Ovary (tissue), 9 donors: ENCODE measurements around the gene CEMIP. TPM values are rescaled to one million over a fixed set of nuclear protein-coding genes. Genes with fewer than 3 reads are reported as not detected.

Experiments
- DNase-seq, 5 donors: peaks; one replicate each; pipeline ENCODE4 v3.0.0-alpha.2; 2019 to 2020
- H3K27ac ChIP-seq, 2 donors: fragments of 200-600 bp; one replicate each; pipeline versions ENCODE4 v1.5.1 to v1.8.0; 2019 to 2022
- H3K27me3 ChIP-seq: fragments of 200-600 bp; one replicate; pipeline ENCODE4 v1.8.0; 2022
- H3K36me3 ChIP-seq: fragments of 200-600 bp; sonication (generic); one replicate; pipeline ENCODE4 v1.5.1; 2019
- H3K4me1 ChIP-seq: one replicate; pipeline ENCODE4 v1.8.1; 2013; ENCODE audit warnings: mild to moderate bottlenecking, moderate library complexity; ENCODE audit not compliant: insufficient read depth
- H3K4me3 ChIP-seq: fragments of 200-600 bp; sonication (generic); one replicate; pipeline ENCODE4 v1.5.1; 2017
- H3K9me3 ChIP-seq, 2 donors: fragments of 200-600 bp in 1 of 2; sonication (generic) in 1 of 2; one replicate each; pipeline versions ENCODE4 v1.5.1 to v1.8.1; 2013 to 2019; ENCODE audit warnings: mild to moderate bottlenecking in 1 of 2, moderate library complexity in 1 of 2
- EP300 ChIP-seq: sonication (generic); formaldehyde crosslinking; IDR thresholded peaks from one replicate; pipeline ENCODE4 v1.6.1; 2017; ENCODE audit warnings: antibody characterized with exemption
- POLR2A ChIP-seq: fragments of 450-650 bp; IDR thresholded peaks from one replicate; pipeline ENCODE4 v1.6.1; 2017; ENCODE audit warnings: antibody characterized with exemption, mild to moderate bottlenecking, moderate library complexity
- WGBS, 3 donors: extraction: QIAGEN DNeasy Blood & Tissue Kit in 1 of 3; methylation state at CpG; one replicate each; pipeline versions ENCODE4 v1.1.5 to v1.1.7; 2013 to 2017; 5-methylcytosine and 5-hydroxymethylcytosine counted together
- intact Hi-C, 4 donors: fragments of 100-400 bp; cut with DNase I; formaldehyde crosslinking; loops; one replicate each; pipeline versions ENCODE4 v1.11.0 to v1.15.1; 2022 to 2023
- polyA plus RNA-seq, 2 donors: library from polyadenylated mRNA; stranded (reverse); fragments of 200-250 nt in 1 of 2; fragments of 350-450 nt in 1 of 2; fragmentation: Illumina TruSeq in 1 of 2; extraction: RNeasy Lipid Tissue Mini Kit (QIAGEN cat#74804) in 1 of 2; gene quantifications; one replicate each; pipeline ENCODE4 v1.2.3, GENCODE V29; 2013 to 2014
- total RNA-seq, 7 donors: library from RNA; depleted of rRNA in 2 of 7; stranded (reverse); fragments of >200 nt in 2 of 7; fragmentation: NEBNext Ultra II Directional in 3 of 7; extraction: Animal tissue kit (Norgen Biotek cat#: 25700) in 3 of 7; gene quantifications; one replicate each; pipeline versions ENCODE4 v1.1.0 to v1.2.4, GENCODE V29; 2016 to 2023
- TF ChIP-seq, protein P1 (sequence below), 3 donors: fragments of 450-650 bp in 2 of 3; fragments of 200-600 bp in 1 of 3; IDR thresholded peaks; one replicate each; pipeline versions ENCODE4 v1.5.1 to v1.8.0; 2016 to 2022; ENCODE audit warnings: antibody characterized with exemption in 3 of 3, mild to moderate bottlenecking in 1 of 3
- donor health status: DM: no; HTN: no; CAD: no; lungs with moderate emphysema.
- donor health status: DM: no; HTN: no; CAD: no.
- donor health status: Bipolar disorder and iron deficiency.
- donor health status: DM: yes; HTN: yes; CAD: no.
- donor health status: DM: no; HTN: no; CAD: no.
- donor health status: DM: yes; HTN: yes; CAD: no.

The CEMIP gene
- total and polyA plus RNA-seq, 9 donors = 2.2 to 12.3 (median 4.7) TPM

DNA sequence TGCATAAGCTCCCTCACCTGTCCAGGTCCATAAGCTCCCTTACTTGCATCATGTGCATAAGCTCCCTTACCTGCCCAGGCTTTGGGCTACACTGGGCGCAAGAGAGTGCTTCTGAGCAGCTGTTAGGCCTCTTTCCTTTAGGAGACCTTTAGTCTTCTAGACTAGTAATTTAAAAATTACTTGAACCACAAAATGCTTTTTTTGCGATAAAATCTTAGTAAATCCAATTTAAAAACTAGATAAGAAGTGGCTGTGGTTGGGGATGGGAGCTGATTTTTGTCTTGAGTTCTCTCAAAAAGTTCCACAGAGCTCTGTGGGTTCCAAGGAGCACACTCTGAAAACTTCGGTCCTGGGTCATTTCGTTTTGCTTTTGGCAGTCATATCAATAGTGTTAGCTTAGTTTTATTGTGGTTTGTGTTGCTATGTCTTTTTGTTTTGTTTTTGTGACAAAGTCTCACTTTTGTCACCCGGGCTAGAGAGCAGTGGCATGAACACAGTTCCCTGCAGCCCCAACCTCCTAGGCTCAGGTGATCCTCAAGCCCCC, 6.7 kb downstream of the CEMIP start:
- TF ChIP-seq, protein P1, sequence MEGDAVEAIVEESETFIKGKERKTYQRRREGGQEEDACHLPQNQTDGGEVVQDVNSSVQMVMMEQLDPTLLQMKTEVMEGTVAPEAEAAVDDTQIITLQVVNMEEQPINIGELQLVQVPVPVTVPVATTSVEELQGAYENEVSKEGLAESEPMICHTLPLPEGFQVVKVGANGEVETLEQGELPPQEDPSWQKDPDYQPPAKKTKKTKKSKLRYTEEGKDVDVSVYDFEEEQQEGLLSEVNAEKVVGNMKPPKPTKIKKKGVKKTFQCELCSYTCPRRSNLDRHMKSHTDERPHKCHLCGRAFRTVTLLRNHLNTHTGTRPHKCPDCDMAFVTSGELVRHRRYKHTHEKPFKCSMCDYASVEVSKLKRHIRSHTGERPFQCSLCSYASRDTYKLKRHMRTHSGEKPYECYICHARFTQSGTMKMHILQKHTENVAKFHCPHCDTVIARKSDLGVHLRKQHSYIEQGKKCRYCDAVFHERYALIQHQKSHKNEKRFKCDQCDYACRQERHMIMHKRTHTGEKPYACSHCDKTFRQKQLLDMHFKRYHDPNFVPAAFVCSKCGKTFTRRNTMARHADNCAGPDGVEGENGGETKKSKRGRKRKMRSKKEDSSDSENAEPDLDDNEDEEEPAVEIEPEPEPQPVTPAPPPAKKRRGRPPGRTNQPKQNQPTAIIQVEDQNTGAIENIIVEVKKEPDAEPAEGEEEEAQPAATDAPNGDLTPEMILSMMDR (IDR thresholded peaks at IDR 0.05) = no peak
- no peak for TF ChIP-seq POLR2A
- no peak for TF ChIP-seq EP300
- Histone ChIP-seq H3K27me3 (no peaks in the 10 kb centered on the region), H3K4me3 (no peak overlapping the region), H3K4me1 (no peaks in the 10 kb centered on the region), H3K9me3 (no peaks in the 10 kb centered on the region), H3K27ac (no peak overlapping the region), H3K36me3 (no peaks in the 10 kb centered on the region)
- DNase-seq = no peak
- WGBS, 3 donors = 90 to 96% (median 92%) methylated on average over 5 of the region's 5 CpGs
- intact Hi-C loops = loop anchor here in 3 of 4 donors (2.0 to 10.0 kb wide), 4 partner anchors 41 to 331 kb away; no protein-coding TSS in a partner anchor

DNA sequence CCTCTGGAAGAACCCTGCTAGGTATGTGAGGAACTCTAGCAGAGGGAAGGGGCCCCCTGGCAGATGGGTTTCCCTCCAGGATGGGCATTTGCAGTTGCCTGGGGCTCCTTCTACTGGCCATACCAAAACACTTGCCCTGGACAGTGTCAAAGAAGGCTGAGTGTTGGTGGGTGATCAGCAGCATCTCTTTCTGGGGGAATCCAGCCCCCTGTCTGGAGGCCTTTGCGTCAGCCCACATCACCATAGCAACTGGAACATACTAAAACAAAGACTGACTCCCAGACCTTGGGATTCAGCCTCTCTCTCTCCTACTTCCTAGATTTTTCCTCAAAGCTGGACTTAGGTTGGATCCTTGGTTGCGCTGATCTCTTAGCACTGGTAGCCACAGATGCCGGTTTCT, 8.1 kb downstream of the CEMIP start:
- Histone ChIP-seq H3K27ac (no peak overlapping the region), H3K4me3 (no peak overlapping the region), H3K27me3 (no peaks in the 10 kb centered on the region), H3K9me3 (no peaks in the 10 kb centered on the region), H3K36me3 (no peaks in the 10 kb centered on the region), H3K4me1 (no peaks in the 10 kb centered on the region)
- WGBS, 3 donors = 88 to 90% (median 90%) methylated on average over 3 of the region's 3 CpGs
- DNase-seq = no peak
- intact Hi-C loops = loop anchor here in 2 of 4 donors (10.0 kb wide), 3 partner anchors 177 to 333 kb away; no protein-coding TSS in a partner anchor
- no peak for TF ChIP-seq POLR2A
- no peak for TF ChIP-seq EP300
- TF ChIP-seq, protein P1 (IDR thresholded peaks at IDR 0.05) = no peak

DNA sequence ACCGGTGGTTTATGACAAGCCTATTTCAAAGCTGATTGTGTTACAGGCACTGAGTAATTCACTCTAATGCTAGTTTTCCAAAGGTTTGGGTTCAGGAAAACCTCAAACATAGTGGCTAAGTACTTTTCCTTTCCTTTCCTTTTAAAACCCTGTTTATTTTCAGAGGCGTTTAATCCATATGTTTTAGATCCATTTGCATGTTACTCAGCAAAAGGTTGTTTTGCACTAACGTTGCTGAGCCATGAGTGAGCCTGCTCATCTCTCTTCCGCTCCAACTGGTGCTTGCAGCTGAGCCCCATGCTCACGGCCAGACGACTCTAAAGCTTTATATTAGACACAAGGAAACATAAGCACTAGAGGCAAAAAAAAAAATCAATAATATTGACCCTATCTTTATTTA, 9.4 kb downstream of the CEMIP start:
- WGBS, 3 donors = 67 to 75% (median 72%) methylated on average over 6 of the region's 6 CpGs
- TF ChIP-seq, protein P1 (IDR thresholded peaks at IDR 0.05) = no peak
- TF ChIP-seq POLR2A = no peak
- TF ChIP-seq EP300 = no peak

DNA sequence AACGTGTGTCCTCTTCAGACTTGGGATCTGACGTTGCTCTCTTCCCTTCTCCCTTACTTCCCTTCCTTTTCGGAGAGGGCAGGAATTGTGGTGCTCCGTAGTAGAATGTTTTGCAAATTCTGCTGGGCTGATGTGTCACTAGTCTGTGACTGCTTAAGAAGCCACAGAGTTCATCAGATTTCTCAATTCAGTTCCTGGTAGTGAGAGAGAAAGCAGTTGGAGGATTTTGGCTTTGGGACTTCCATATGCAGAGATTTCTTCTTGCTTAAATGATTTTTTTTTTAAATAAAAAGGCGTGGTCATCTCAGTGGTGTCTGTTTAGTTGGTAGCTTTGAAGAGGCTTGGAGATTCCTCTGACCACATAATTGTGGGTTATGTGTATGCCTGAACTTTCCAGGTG, 10.1 kb downstream of the CEMIP start:
- H3K4me1 ChIP-seq = no peaks in the 10 kb centered on the region
- no peaks in the 10 kb centered on the region for H3K9me3 ChIP-seq
- H3K27me3 ChIP-seq = no peaks in the 10 kb centered on the region
- intact Hi-C loops = loop anchor here in 2 of 4 donors (10.0 kb wide), 3 partner anchors 176 to 334 kb away; no protein-coding TSS in a partner anchor
- no peaks in the 10 kb centered on the region for H3K36me3 ChIP-seq
- H3K27ac ChIP-seq = no peak overlapping the region
- DNase-seq = no peak
- TF ChIP-seq EP300 (no peak), POLR2A (no peak)
- TF ChIP-seq, protein P1 (IDR thresholded peaks at IDR 0.05) = no peak
- no peak overlapping the region for H3K4me3 ChIP-seq
- 72 to 81% (median 76%) methylated on average over 5 of the region's 5 CpGs for WGBS, 3 donors

More for the DNA sequence above, 9.4 kb downstream of the CEMIP start:
- no peak for DNase-seq
- no peaks in the 10 kb centered on the region for H3K36me3 ChIP-seq
- no peak overlapping the region for H3K27ac ChIP-seq
- H3K9me3 ChIP-seq = no peaks in the 10 kb centered on the region
- H3K4me1 ChIP-seq = no peaks in the 10 kb centered on the region
- no peaks in the 10 kb centered on the region for H3K27me3 ChIP-seq
- H3K4me3 ChIP-seq = no peak overlapping the region
- intact Hi-C loops = loop anchor here in 2 of 4 donors (10.0 kb wide), 3 partner anchors 176 to 334 kb away; no protein-coding TSS in a partner anchor
